GM18499 (cell line): ENCODE measurements around the gene SUMF1.

Experiments used
- ATAC-seq: cut with Tn5 transposase; IDR thresholded peaks from one replicate; pipeline ENCODE4 v1.9.1; 2021; ENCODE audit warnings: moderate number of reproducible peaks; ENCODE audit not compliant: insufficient read depth, unreplicated experiment

Gene SUMF1

GRCh38 chr3:4396006-4396405 lies 71.1 kb downstream of the SUMF1 start:
- no peak for ATAC-seq

GRCh38 chr3:4395448-4395847 lies 71.6 kb downstream of the SUMF1 start:
- ATAC-seq: no peak

GRCh38 chr3:4394567-4394966 lies 72.5 kb downstream of the SUMF1 start:
- no peak for ATAC-seq

- ATAC-seq: no peak
These were observed 73.0 kb downstream of the SUMF1 start for GRCh38 chr3:4394048-4394447.

GRCh38 chr3:4392992-4393391 lies 74.1 kb downstream of the SUMF1 start:
- no peak for ATAC-seq

- peak; percentile 77 for ATAC-seq
These were observed 79.6 kb downstream of the SUMF1 start for GRCh38 chr3:4387210-4388204.

GRCh38 chr3:4385201-4385600 lies 81.9 kb downstream of the SUMF1 start:
- ATAC-seq: no peak

GRCh38 chr3:4380013-4380412 lies 87.1 kb downstream of the SUMF1 start:
- ATAC-seq: no peak

GRCh38 chr3:4376499-4376898 lies 90.6 kb downstream of the SUMF1 start:
- ATAC-seq: no peak

- no peak for ATAC-seq
These were observed 91.2 kb downstream of the SUMF1 start for GRCh38 chr3:4375911-4376310.

- ATAC-seq: no peak
These were observed 93.4 kb downstream of the SUMF1 start for GRCh38 chr3:4373669-4374068.

- no peak for ATAC-seq
These were observed 104.5 kb downstream of the SUMF1 start for GRCh38 chr3:4362523-4362922.

GRCh38 chr3:4360817-4361216 lies 106.3 kb downstream of the SUMF1 start:
- ATAC-seq: no peak

GRCh38 chr3:4359805-4360502 lies 107.1 kb downstream of the SUMF1 start:
- ATAC-seq: no peak

- no peak for ATAC-seq
These were observed 108.8 kb downstream of the SUMF1 start for GRCh38 chr3:4358273-4358672.

- ATAC-seq: no peak
These were observed 110.3 kb downstream of the SUMF1 start for GRCh38 chr3:4356546-4357410.

- no peak for ATAC-seq
These were observed 110.9 kb downstream of the SUMF1 start for GRCh38 chr3:4356220-4356540.

- no peak for ATAC-seq
These were observed 111.5 kb downstream of the SUMF1 start for GRCh38 chr3:4355401-4356219.

GRCh38 chr3:4351872-4352271 lies 115.2 kb downstream of the SUMF1 start:
- ATAC-seq: no peak
